Measurements from ENCODE around the gene PPWD1. TPM values are rescaled to one million over a fixed set of nuclear protein-coding genes. Genes with fewer than 3 reads are reported as not detected.

Gene PPWD1
- total and polyA plus RNA-seq, 2 of the 13 experiments (the other 11 are each of a cell fraction or from before 2014, with no cell fraction given) = 7.4 to 44.3 TPM

DNA sequence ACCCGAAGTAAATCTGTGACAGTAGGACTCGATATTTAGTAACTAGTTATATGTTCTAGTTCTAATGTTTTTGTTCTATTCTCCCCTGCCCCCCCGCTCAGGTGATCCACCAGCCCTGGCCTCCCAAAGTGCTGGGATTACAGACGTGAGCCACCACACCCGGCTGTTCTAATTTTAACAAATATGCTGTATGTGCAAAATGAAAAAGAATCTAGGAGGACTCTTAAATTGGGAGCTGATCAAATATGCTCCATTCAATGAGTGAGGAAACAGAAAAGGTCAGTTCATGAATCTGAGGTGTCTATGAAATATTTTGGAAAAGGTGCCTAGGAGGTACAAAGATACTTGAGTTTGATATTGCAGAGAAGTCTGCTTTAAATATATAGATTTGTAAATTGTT is 17.0 kb upstream of the PPWD1 start:
- no peak for TF ChIP-seq SKIL (CRISPR knock-in tag; IDR thresholded peaks at IDR 0.05; ENCODE audit: borderline replicate concordance)
- peak; percentile 46 to 55 for TF ChIP-seq MAFK (conservative IDR thresholded peaks at IDR 0.05 in 1 of 2, IDR thresholded peaks at IDR 0.05 in 1 of 2; ENCODE audit: low read length in 2 of 2)
- no peak overlapping the region for H3K9ac ChIP-seq (ENCODE audit: insufficient read depth, low read depth, low read length)
- ChIA-PET CTCF (ENCODE audit: low intra/inter-chr PET ratio, low total read pairs) (no interaction called here), POLR2A (no interaction called here)
- no peak for ATAC-seq
- peaks cover 1 to 36% of the 10 kb centered on the region in 2 experiments; a peak in 4 of 5 replicates for H3K36me3 ChIP-seq (replicated peaks in 1 of 2; ENCODE audit: control insufficient read depth in 1 of 2, insufficient read depth in 2 of 2, low read length in 2 of 2)
- H3K9me3 ChIP-seq (ENCODE audit: low read length) = no peaks in the 10 kb centered on the region
- H3K4me1 ChIP-seq (ENCODE audit: insufficient read depth, low read length) = no peaks in the 10 kb centered on the region
- no peaks in the 10 kb centered on the region for H3K27me3 ChIP-seq (ENCODE audit: control insufficient read depth in 1 of 2, insufficient read depth in 2 of 2, low read length in 2 of 2)
- no TSS peak for BruUV-seq (replicated peaks)
- H4K20me1 ChIP-seq (ENCODE audit: insufficient read depth, low read length) = no peaks in the 10 kb centered on the region
- H3K4me2 ChIP-seq (ENCODE audit: low read depth, low read length) = no peak overlapping the region
- intact Hi-C loops (cut with micrococcal nuclease; ENCODE audit: unreplicated experiment) = no loop called here
- no peak for DNase-seq (ENCODE audit: low spot score)
- no peak overlapping the region for H2AFZ ChIP-seq (ENCODE audit: low read length)
- H3K27ac ChIP-seq (ENCODE audit: extremely low read length, insufficient read depth, low read length) = no peak overlapping the region
- 96% methylated on average over 5 of the region's 5 CpGs for WGBS (ENCODE audit: low lambda C conversion rate)
- H3K79me2 ChIP-seq (ENCODE audit: insufficient read depth, low read length) = no peaks in the 10 kb centered on the region
- no peak for FAIRE-seq
- no peak overlapping the region for H3K4me3 ChIP-seq (replicated peaks in 1 of 3; ENCODE audit: insufficient read depth in 1 of 3, low read depth in 2 of 3, low read length in 3 of 3)
- in situ Hi-C loops (cut with HindIII; ENCODE audit: extremely low pct_ligation_motif_present, low pct_unique_long_range_greater_than_20kb) = no loop called here

GRCh38 chr5:65548281-65548680 is 14.8 kb upstream of the PPWD1 start:
- H3K4me3 ChIP-seq (replicated peaks in 1 of 3; ENCODE audit: insufficient read depth in 1 of 3, low read depth in 2 of 3, low read length in 3 of 3) = no peak overlapping the region
- H4K20me1 ChIP-seq (ENCODE audit: insufficient read depth, low read length) = no peaks in the 10 kb centered on the region
- DNase-seq (ENCODE audit: low spot score) (no peak), ATAC-seq (no peak), FAIRE-seq (no peak)
- ChIA-PET CTCF (ENCODE audit: low intra/inter-chr PET ratio, low total read pairs) (no interaction called here), POLR2A (no interaction called here)
- peaks cover 1 to 20% of the 10 kb centered on the region in 2 experiments; a peak in 3 of 5 replicates for H3K36me3 ChIP-seq (replicated peaks in 1 of 2; ENCODE audit: control insufficient read depth in 1 of 2, insufficient read depth in 2 of 2, low read length in 2 of 2)
- no peaks in the 10 kb centered on the region for H3K79me2 ChIP-seq (ENCODE audit: insufficient read depth, low read length)
- H3K9me3 ChIP-seq (ENCODE audit: low read length) = no peaks in the 10 kb centered on the region
- H3K27me3 ChIP-seq (ENCODE audit: control insufficient read depth in 1 of 2, insufficient read depth in 2 of 2, low read length in 2 of 2) = no peaks in the 10 kb centered on the region
- no peak overlapping the region for H3K27ac ChIP-seq (ENCODE audit: extremely low read length, insufficient read depth, low read length)
- intact Hi-C loops (cut with micrococcal nuclease; ENCODE audit: unreplicated experiment) (no loop called here), in situ Hi-C loops (cut with HindIII; ENCODE audit: extremely low pct_ligation_motif_present, low pct_unique_long_range_greater_than_20kb) (no loop called here)
- no peak overlapping the region for H3K9ac ChIP-seq (ENCODE audit: insufficient read depth, low read depth, low read length)
- no TSS peak for BruUV-seq (replicated peaks)
- H3K4me1 ChIP-seq (ENCODE audit: insufficient read depth, low read length) = no peaks in the 10 kb centered on the region
- no peak overlapping the region for H2AFZ ChIP-seq (ENCODE audit: low read length)
- H3K4me2 ChIP-seq (ENCODE audit: low read depth, low read length) = no peak overlapping the region
- WGBS (ENCODE audit: low lambda C conversion rate) = 98% methylated on average over 7 of the region's 7 CpGs
- TF ChIP-seq RBAK (CRISPR knock-in tag; IDR thresholded peaks at IDR 0.05) = no peak
- TF ChIP-seq FOSL2 (CRISPR knock-in tag; IDR thresholded peaks at IDR 0.05) = no peak
- TF ChIP-seq KAT7 (CRISPR knock-in tag; IDR thresholded peaks at IDR 0.05; ENCODE audit: borderline replicate concordance) = no peak
- no peak for TF ChIP-seq MIER2 (CRISPR knock-in tag; IDR thresholded peaks at IDR 0.05)
- no peak for TF ChIP-seq MATR3 (CRISPR knock-in tag; IDR thresholded peaks at IDR 0.05)
- TF ChIP-seq PITX1 (CRISPR knock-in tag; IDR thresholded peaks at IDR 0.05) = no peak
- TF ChIP-seq DPF2 (CRISPR knock-in tag; IDR thresholded peaks at IDR 0.05; ENCODE audit: borderline replicate concordance, low read depth) = no peak
- TF ChIP-seq MYNN (CRISPR knock-in tag; IDR thresholded peaks at IDR 0.05; ENCODE audit: low read depth) = no peak
- no peak for TF ChIP-seq REST (IDR thresholded peaks at IDR 0.05; ENCODE audit: borderline replicate concordance in 1 of 2, low read depth in 1 of 2, low read length in 2 of 2)
- TF ChIP-seq, protein P1, sequence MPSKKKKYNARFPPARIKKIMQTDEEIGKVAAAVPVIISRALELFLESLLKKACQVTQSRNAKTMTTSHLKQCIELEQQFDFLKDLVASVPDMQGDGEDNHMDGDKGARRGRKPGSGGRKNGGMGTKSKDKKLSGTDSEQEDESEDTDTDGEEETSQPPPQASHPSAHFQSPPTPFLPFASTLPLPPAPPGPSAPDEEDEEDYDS (CRISPR knock-in tag; IDR thresholded peaks at IDR 0.05) = no peak

Data from HepG2 (cell line).